Gastroesophageal sphincter (tissue), 3 donors: ENCODE results near the gene MRPL50.

Experiments used
- CTCF ChIP-seq, 4 experiments: fragments of 200-600 bp in 2 of 4; fragments of 450-650 bp in 2 of 4; sonication (generic) in 1 of 4; IDR thresholded peaks; one replicate each; pipeline ENCODE4 v1.5.1; 2017 to 2019; ENCODE audit warnings: antibody characterized with exemption in 4 of 4, mild to moderate bottlenecking in 2 of 4, moderate library complexity in 2 of 4
- EP300 ChIP-seq: sonication (generic); formaldehyde crosslinking; IDR thresholded peaks from one replicate; pipeline ENCODE4 v1.6.1; 2017; ENCODE audit warnings: antibody characterized with exemption, mild to moderate bottlenecking
- POLR2A ChIP-seq, 2 donors: fragments of 450-650 bp; IDR thresholded peaks; one replicate each; pipeline ENCODE4 v1.6.1; 2017; ENCODE audit warnings: antibody characterized with exemption in 2 of 2, mild to moderate bottlenecking in 2 of 2, moderate library complexity in 1 of 2
- POLR2AphosphoS5 ChIP-seq: sonication (generic); formaldehyde crosslinking; IDR thresholded peaks from one replicate; pipeline ENCODE4 v1.6.1; 2017; ENCODE audit warnings: antibody characterized with exemption

DNA sequence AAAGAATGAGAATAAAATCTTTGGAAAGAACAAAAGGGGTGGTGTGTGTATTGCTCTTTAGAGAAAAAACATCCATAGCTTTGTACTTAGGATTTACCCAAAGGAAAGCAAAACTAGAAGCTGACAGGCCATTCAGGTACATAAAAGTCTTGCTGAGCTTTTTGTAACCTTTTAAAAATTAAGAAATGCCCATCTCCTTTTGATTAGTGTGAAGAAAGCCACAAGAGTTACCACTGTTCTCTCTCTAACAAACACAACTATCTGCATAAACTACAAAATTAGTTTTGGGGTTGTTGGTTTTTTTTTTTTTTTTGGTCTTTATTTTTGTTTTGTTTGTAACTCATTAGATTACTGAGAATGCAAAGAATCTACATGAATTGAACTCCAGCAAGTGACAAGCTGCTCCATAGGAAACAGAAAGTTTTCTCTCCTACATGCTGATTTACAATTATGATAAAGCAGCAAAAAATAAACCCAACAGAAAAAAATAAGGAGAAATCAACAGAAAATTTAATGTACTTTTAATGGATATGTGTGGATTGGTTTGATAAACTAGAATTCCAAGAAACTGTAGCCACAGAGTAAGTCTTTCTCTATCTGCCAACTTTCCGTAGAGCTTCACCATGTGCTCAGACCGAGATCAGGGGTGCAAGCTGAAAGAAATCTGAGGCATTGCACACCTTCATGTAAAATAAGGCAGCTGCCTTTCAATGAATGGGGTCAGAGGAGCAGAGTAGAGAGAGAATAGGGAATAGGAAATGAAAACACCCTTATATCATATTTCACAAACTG lies 25.9 kb downstream of the MRPL50 start:
- TF ChIP-seq POLR2A (IDR thresholded peaks at IDR 0.05), result no peak
- no peak for TF ChIP-seq CTCF (IDR thresholded peaks at IDR 0.05)
- TF ChIP-seq EP300, result no peak
- TF ChIP-seq POLR2AphosphoS5, result no peak
